ENCODE measurements around the gene TBCB. TPM values are rescaled to one million over a fixed set of nuclear protein-coding genes. Genes with fewer than 3 reads are reported as not detected.
"Not testable (repeated sequence)": the region's sequence is repeated elsewhere in the genome, so short reads cannot be mapped to it uniquely, and the experiment has no call there.

TBCB gene
- total RNA-seq, 1 experiment from 2014 or later, result 302 TPM

- not testable (repeated sequence) for DNase-seq (ENCODE audit: low read depth)
These were observed 19.6 kb downstream of the TBCB start for GRCh38 chr19:36134867-36135266.

- DNase-seq (ENCODE audit: low read depth), result peak; percentile 85
These were observed 21.9 kb downstream of the TBCB start for GRCh38 chr19:36136964-36137686.

- DNase-seq (ENCODE audit: low read depth), result no peak
These were observed 23.8 kb downstream of the TBCB start for GRCh38 chr19:36139120-36139472.

- DNase-seq (ENCODE audit: low read depth), result peak; percentile 93
These were observed 24.4 kb downstream of the TBCB start, which contains the start of gene CAPNS1 for GRCh38 chr19:36139473-36140303. Gene CAPNS1 (plus strand): TSS chr19:36140066. CDS start chr19:36141012, 946 bp downstream.

GRCh38 chr19:36140304-36141038, 25.2 kb downstream of the TBCB start:
- DNase-seq (ENCODE audit: low read depth), result peak; percentile 19

GRCh38 chr19:36141039-36141927, 26.0 kb downstream of the TBCB start:
- DNase-seq (ENCODE audit: low read depth), result peak; percentile 79

- DNase-seq (ENCODE audit: low read depth), result no peak
These were observed 26.8 kb downstream of the TBCB start for GRCh38 chr19:36142046-36142445.

- no peak for DNase-seq (ENCODE audit: low read depth)
These were observed 27.2 kb downstream of the TBCB start for GRCh38 chr19:36142496-36142895.

- DNase-seq (ENCODE audit: low read depth), result no peak
These were observed 29.4 kb downstream of the TBCB start for GRCh38 chr19:36144624-36145023.

GRCh38 chr19:36149673-36150406, 34.6 kb downstream of the TBCB start:
- DNase-seq (ENCODE audit: low read depth), result no peak

- no peak for DNase-seq (ENCODE audit: low read depth)
These were observed 35.3 kb downstream of the TBCB start for GRCh38 chr19:36150586-36150985.

GRCh38 chr19:36151144-36152018, 36.1 kb downstream of the TBCB start:
- DNase-seq (ENCODE audit: low read depth), result no peak

- no peak for DNase-seq (ENCODE audit: low read depth)
These were observed 36.7 kb downstream of the TBCB start for GRCh38 chr19:36152019-36152351.

GRCh38 chr19:36152352-36153091, 37.3 kb downstream of the TBCB start, which contains the start of gene COX7A1:
Gene COX7A1 (minus strand): TSS chr19:36152447. CDS start chr19:36152407, 40 bp downstream.
- DNase-seq (ENCODE audit: low read depth), result peak; percentile 22

GRCh38 chr19:36153126-36153525, 37.9 kb downstream of the TBCB start:
- DNase-seq (ENCODE audit: low read depth), result no peak

GRCh38 chr19:36160821-36161596, 45.7 kb downstream of the TBCB start:
- no peak for DNase-seq (ENCODE audit: low read depth)

- DNase-seq (ENCODE audit: low read depth), result no peak
These were observed 48.5 kb downstream of the TBCB start for GRCh38 chr19:36163813-36164212.

Data from LHCN-M2 (cell line).